ENCODE data around the gene LRRC9.

DNA sequence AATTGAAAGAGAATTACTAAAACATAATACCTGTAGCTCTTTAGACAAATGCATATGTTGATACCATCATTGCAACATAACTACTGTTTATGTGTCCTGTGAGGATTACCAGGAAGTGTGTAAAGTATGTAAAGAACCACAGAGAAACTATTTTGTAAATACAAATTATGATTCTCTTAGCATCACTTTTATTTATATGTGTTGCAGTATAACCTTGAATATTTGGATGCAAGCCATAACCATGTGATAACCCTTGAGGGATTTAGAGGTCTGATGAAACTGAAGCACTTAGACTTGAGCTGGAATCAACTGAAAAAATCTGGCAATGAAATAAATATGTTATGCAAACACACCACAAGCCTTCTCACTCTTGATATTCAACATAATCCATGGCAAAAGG is 77.5 kb downstream of the LRRC9 start:
- TF ChIP-seq POLR2AphosphoS5 (IDR thresholded peaks at IDR 0.05; ENCODE audit: low read depth, low read length), result no peak
- TF ChIP-seq, protein P1, sequence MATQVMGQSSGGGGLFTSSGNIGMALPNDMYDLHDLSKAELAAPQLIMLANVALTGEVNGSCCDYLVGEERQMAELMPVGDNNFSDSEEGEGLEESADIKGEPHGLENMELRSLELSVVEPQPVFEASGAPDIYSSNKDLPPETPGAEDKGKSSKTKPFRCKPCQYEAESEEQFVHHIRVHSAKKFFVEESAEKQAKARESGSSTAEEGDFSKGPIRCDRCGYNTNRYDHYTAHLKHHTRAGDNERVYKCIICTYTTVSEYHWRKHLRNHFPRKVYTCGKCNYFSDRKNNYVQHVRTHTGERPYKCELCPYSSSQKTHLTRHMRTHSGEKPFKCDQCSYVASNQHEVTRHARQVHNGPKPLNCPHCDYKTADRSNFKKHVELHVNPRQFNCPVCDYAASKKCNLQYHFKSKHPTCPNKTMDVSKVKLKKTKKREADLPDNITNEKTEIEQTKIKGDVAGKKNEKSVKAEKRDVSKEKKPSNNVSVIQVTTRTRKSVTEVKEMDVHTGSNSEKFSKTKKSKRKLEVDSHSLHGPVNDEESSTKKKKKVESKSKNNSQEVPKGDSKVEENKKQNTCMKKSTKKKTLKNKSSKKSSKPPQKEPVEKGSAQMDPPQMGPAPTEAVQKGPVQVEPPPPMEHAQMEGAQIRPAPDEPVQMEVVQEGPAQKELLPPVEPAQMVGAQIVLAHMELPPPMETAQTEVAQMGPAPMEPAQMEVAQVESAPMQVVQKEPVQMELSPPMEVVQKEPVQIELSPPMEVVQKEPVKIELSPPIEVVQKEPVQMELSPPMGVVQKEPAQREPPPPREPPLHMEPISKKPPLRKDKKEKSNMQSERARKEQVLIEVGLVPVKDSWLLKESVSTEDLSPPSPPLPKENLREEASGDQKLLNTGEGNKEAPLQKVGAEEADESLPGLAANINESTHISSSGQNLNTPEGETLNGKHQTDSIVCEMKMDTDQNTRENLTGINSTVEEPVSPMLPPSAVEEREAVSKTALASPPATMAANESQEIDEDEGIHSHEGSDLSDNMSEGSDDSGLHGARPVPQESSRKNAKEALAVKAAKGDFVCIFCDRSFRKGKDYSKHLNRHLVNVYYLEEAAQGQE (IDR thresholded peaks at IDR 0.05; ENCODE audit: insufficient read depth in 1 of 2, low read depth in 2 of 2, low read length in 2 of 2), result no peak
- no peak for TF ChIP-seq TAF1 (IDR thresholded peaks at IDR 0.05; ENCODE audit: borderline replicate concordance, insufficient read depth, low read length)
